OCI-LY1 (cell line): ENCODE results near the gene ZNF541.

ENCODE experiments used
- H2AFZ ChIP-seq: fragments of 200-600 bp; sonication (generic), shearing (Covaris generic); 2 replicates; pipeline ENCODE4 v1.6.0; 2014; ENCODE audit warnings: antibody characterized with exemption, mild to moderate bottlenecking, low read length
- H3F3A ChIP-seq: fragments of 200-600 bp; sonication (generic), shearing (Covaris generic); 2 replicates; pipeline ENCODE4 v1.6.0; 2014; ENCODE audit warnings: mild to moderate bottlenecking, antibody characterized with exemption, low read length, moderate library complexity; ENCODE audit not compliant: insufficient read depth
- H3K27ac ChIP-seq: fragments of 200-600 bp; sonication (generic); 2 replicates; pipeline ENCODE4 v1.5.1; 2014; ENCODE audit warnings: low read length, mixed run types, mild to moderate bottlenecking, low read depth; ENCODE audit not compliant: poor library complexity, severe bottlenecking
- H3K27me3 ChIP-seq: fragments of 200-600 bp; sonication (generic); 2 replicates; pipeline ENCODE4 v1.6.0; 2014; ENCODE audit warnings: antibody characterized with exemption, mild to moderate bottlenecking, low read length, moderate library complexity; ENCODE audit not compliant: insufficient read depth
- H3K36me3 ChIP-seq: fragments of 200-600 bp; sonication (generic); 2 replicates; pipeline ENCODE4 v1.6.1; 2014; ENCODE audit warnings: mild to moderate bottlenecking, antibody characterized with exemption, low read length, moderate library complexity, mixed read lengths; ENCODE audit not compliant: insufficient read depth
- H3K4me1 ChIP-seq: fragments of 200-600 bp; sonication (generic); 2 replicates; pipeline ENCODE4 v1.5.1; 2014; ENCODE audit warnings: mild to moderate bottlenecking, low read length, moderate library complexity; ENCODE audit not compliant: insufficient read depth, severe bottlenecking
- H3K4me2 ChIP-seq: fragments of 200-600 bp; sonication (generic), shearing (Covaris generic); 2 replicates; pipeline ENCODE4 v1.6.1; 2014; ENCODE audit warnings: low read length
- H3K4me3 ChIP-seq: fragments of 200-600 bp; sonication (generic); 2 replicates; pipeline ENCODE4 v1.5.1; 2014; ENCODE audit warnings: low read length, low read depth, mild to moderate bottlenecking, mixed read lengths; ENCODE audit not compliant: poor library complexity, severe bottlenecking
- H3K79me2 ChIP-seq: fragments of 200-600 bp; shearing (Covaris generic); 2 replicates; pipeline ENCODE4 v1.6.1; 2016; ENCODE audit warnings: mixed run types, low read length, mixed read lengths; ENCODE audit not compliant: insufficient read depth
- H3K9ac ChIP-seq: fragments of 200-600 bp; sonication (generic), shearing (Covaris generic); 2 replicates; pipeline ENCODE4 v1.6.1; 2014; ENCODE audit warnings: mild to moderate bottlenecking, low read length, mixed read lengths
- H3K9me2 ChIP-seq: fragments of 200-600 bp; sonication (generic), shearing (Covaris generic); 2 replicates; pipeline ENCODE4 v1.6.1; 2014; ENCODE audit warnings: low read depth, mild to moderate bottlenecking, low read length, mixed read lengths
- H3K9me3 ChIP-seq: fragments of 200-600 bp; shearing (Covaris generic); 2 replicates; pipeline ENCODE4 v1.6.1; 2014; ENCODE audit warnings: low read length, mixed read lengths
- H4K20me1 ChIP-seq: fragments of 200-600 bp; sonication (generic), shearing (Covaris generic); 2 replicates; pipeline ENCODE4 v1.6.0; 2016; ENCODE audit warnings: mild to moderate bottlenecking, low read length; ENCODE audit not compliant: insufficient read depth
- EZH2 ChIP-seq: fragments of 200-600 bp; sonication (generic), shearing (Covaris generic); IDR thresholded peaks from 2 replicates; pipeline ENCODE4 v1.8.0; 2017; ENCODE audit warnings: borderline replicate concordance, mixed run types, mild to moderate bottlenecking, antibody characterized with exemption, low read length, moderate library complexity, mixed read lengths
- TF ChIP-seq, protein P1 (sequence below): fragments of 200-600 bp; sonication (generic), shearing (Covaris generic); IDR thresholded peaks from 2 replicates; pipeline ENCODE4 v1.5.1; 2017; ENCODE audit warnings: mild to moderate bottlenecking, antibody characterized with exemption, low read length, moderate library complexity, mixed read lengths

Gene ZNF541

DNA sequence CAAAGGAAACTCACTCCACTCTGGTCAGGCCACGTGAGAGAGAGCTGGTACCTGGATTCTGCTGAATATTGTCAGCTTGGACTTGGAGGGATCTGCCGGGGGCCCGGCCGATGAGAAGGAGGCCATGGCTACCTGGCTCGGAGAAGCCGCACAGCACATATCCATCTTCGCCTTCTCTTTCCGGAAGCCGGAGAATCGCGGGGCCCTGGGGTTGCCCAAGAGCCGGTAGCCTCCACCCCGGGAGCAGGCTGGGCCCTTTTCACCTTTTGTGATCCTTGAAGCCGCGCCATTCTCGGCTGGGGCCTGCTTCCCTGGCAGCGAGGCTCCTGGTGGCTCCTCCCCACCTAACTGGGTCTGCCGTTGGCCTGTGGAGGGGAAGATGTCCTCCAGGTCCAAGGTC lies 28.9 kb downstream of the ZNF541 start:
- Histone ChIP-seq H3F3A (no peaks in the 10 kb centered on the region), H3K9me3 (no peaks in the 10 kb centered on the region), H3K36me3 (no peaks in the 10 kb centered on the region), H3K9me2 (no peaks in the 10 kb centered on the region), H3K27me3 (0 out of 2 replicates have a peak, but pooled peaks cover 3% of the 10 kb centered on the region), H3K79me2 (no peaks in the 10 kb centered on the region), H3K27ac (no peak overlapping the region), H3K4me1 (no peaks in the 10 kb centered on the region), H3K4me3 (no peak overlapping the region), H2AFZ (no peak overlapping the region), H3K9ac (no peak overlapping the region), H4K20me1 (no peaks in the 10 kb centered on the region), H3K4me2 (no peak overlapping the region)
- TF ChIP-seq, protein P1, sequence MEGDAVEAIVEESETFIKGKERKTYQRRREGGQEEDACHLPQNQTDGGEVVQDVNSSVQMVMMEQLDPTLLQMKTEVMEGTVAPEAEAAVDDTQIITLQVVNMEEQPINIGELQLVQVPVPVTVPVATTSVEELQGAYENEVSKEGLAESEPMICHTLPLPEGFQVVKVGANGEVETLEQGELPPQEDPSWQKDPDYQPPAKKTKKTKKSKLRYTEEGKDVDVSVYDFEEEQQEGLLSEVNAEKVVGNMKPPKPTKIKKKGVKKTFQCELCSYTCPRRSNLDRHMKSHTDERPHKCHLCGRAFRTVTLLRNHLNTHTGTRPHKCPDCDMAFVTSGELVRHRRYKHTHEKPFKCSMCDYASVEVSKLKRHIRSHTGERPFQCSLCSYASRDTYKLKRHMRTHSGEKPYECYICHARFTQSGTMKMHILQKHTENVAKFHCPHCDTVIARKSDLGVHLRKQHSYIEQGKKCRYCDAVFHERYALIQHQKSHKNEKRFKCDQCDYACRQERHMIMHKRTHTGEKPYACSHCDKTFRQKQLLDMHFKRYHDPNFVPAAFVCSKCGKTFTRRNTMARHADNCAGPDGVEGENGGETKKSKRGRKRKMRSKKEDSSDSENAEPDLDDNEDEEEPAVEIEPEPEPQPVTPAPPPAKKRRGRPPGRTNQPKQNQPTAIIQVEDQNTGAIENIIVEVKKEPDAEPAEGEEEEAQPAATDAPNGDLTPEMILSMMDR: no peak
- no peak for TF ChIP-seq EZH2

DNA sequence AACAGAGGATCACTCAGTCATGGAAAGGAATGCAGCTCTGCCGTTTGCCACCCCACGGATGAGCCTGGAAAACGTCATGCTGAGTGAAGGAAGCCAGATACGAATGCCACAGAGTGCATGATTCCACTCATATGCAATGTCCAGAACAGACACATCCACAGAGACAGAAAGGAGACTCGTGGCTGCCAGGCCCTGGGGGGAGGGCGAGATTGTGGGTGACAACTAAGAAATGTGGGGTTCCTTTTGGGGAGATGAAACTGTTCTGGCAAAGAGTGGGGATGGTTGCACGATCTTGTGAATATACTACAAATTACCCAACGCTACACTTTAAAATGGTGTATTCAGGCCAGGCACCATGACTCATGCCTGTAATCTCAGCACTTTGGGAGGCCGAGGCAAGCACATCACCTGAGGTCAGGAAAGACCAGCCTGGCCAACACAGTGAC lies 30.9 kb downstream of the ZNF541 start:
- Histone ChIP-seq H3K9me3 (no peaks in the 10 kb centered on the region), H3K79me2 (no peaks in the 10 kb centered on the region), H3K9me2 (no peaks in the 10 kb centered on the region), H3K27ac (no peak overlapping the region), H3F3A (no peaks in the 10 kb centered on the region), H3K27me3 (0 out of 2 replicates have a peak, but pooled peaks cover 3% of the 10 kb centered on the region), H3K4me3 (no peak overlapping the region), H3K4me1 (no peaks in the 10 kb centered on the region), H3K36me3 (no peaks in the 10 kb centered on the region), H2AFZ (no peak overlapping the region), H4K20me1 (no peaks in the 10 kb centered on the region), H3K4me2 (no peak overlapping the region), H3K9ac (no peak overlapping the region)
- TF ChIP-seq, protein P1: no peak
- TF ChIP-seq EZH2: no peak

DNA sequence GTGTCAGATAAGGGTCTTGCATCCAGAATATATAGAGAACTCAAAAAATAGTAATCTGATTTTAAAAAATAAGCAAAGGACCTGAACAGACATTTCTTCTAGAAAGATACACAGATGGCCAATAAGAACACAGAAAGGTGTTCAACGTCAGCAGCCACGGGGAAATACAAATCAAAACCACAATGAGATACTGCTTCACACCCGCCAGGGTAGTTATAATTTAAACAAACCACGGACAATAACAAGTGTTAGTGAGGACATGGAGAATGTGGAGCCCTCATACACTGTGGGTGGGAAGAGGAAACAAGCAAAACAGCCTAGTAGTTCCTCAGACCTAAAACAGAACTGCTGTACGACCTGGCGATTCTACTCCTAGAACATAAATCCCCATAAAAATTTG lies 31.4 kb downstream of the ZNF541 start:
- Histone ChIP-seq H3F3A (no peaks in the 10 kb centered on the region), H3K9me3 (no peaks in the 10 kb centered on the region), H3K4me1 (no peaks in the 10 kb centered on the region), H3K36me3 (no peaks in the 10 kb centered on the region), H3K4me2 (no peak overlapping the region), H3K27me3 (0 out of 2 replicates have a peak, but pooled peaks cover 3% of the 10 kb centered on the region), H3K27ac (no peak overlapping the region), H3K79me2 (no peaks in the 10 kb centered on the region), H3K4me3 (no peak overlapping the region), H4K20me1 (no peaks in the 10 kb centered on the region), H3K9me2 (no peaks in the 10 kb centered on the region), H3K9ac (no peak overlapping the region), H2AFZ (no peak overlapping the region)
- no peak for TF ChIP-seq EZH2
- TF ChIP-seq, protein P1: no peak
